ENCODE measurements around the gene CREB3L2. TPM values are rescaled to one million over a fixed set of nuclear protein-coding genes. Genes with fewer than 3 reads are reported as not detected.
A peak's percentile ranks its signal among the peaks of the same experiment; 100 is the strongest.

CREB3L2 gene
- total RNA-seq, 2 donors from 2014 or later = 41.5 to 80.1 TPM

DNA sequence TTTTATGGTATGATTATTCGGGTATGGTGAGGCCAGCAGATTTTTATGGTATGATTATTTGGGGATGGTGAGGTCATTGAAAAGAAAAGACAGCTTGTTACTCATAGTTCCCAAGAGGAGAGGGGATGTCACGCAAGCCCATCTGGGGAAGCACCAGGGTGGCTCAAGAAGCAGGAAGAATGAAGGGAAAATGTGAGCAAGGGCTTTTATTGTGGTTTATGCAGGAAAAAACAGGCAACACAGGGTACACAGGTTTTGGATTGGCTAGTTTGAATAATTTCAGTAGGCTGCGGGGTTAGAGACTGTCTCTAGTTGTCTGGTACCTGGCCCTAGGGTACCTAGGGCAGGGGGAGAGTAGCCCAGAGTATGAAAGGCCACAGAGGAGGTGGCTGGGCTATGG, 128.4 kb downstream of the CREB3L2 start:
- DNase-seq (no peak), ATAC-seq (no peak)
- intact Hi-C loops (cut with DNase I) = no loop called here

- peak; percentile 17 to 29 for ATAC-seq
- intact Hi-C loops (cut with DNase I) = no loop called here
- no peak for DNase-seq
Measured at GRCh38 chr7:137871170-137871915, 130.5 kb downstream of the CREB3L2 start.

DNA sequence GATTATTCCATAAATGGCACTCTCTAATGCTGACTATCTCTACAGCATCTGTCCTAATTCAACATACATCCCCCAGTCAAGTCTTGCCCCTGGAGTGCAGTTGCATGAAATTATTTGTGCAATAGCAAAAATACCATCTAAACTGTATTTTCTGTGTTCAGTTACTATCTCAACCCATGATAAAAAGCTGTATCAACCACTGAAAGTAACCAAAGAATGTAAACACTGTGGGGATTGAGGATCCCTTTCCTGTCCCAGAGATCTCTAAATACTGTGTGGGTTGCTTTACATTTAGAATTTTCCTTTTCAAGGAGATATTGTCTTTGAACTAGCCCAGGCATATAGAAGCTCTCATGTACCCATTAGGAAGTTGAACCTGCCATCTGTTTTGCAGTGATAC, 131.2 kb downstream of the CREB3L2 start:
- DNase-seq (no peak), ATAC-seq (no peak)
- intact Hi-C loops (cut with DNase I) = no loop called here

DNA sequence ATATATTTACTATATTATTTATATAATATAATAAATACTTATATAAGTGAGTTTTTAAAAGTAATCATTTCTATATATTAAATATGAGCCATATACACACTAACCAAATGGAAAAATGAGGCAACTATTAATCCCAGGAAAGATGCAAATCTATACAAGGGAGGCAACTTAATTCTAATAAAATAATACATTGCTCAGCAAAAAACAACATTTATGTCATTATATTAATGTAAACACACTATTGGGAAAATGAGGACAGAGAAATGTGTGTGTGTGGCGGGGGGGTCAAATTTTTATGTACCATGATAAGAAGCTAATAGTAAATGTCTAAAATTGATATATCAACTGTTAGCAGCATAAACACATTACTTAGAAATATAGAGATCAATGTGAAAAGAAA, 131.8 kb downstream of the CREB3L2 start:
- intact Hi-C loops (cut with DNase I) = no loop called here
- no peak for ATAC-seq
- no peak for DNase-seq

DNA sequence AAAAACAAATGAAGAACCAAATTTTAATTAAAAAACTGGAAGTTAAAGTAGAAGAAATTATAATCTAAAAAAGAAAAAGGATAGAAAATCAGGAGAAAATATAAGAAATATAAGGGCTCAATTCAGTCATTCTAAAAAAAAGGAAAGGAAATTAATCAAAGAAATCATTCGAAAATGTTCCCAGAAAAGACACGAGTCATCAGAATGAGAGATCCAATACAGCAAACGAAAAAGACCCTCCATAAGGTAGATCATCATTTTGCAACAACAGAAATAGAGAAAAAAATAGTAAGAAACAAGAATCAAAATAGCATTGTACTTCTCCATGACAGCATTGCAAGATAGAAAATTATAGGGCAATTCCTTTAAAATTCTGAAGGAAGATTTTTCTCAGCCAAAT, 132.6 kb downstream of the CREB3L2 start:
- ATAC-seq = no peak
- DNase-seq = no peak
- intact Hi-C loops (cut with DNase I) = no loop called here

GRCh38 chr7:137867289-137867688, 134.6 kb downstream of the CREB3L2 start:
- DNase-seq (no peak), ATAC-seq (peak; percentile 85 to 94)
- intact Hi-C loops (cut with DNase I) = no loop called here

- DNase-seq (no peak), ATAC-seq (no peak)
- intact Hi-C loops (cut with DNase I) = no loop called here
Measured at GRCh38 chr7:137865764-137866163, 136.1 kb downstream of the CREB3L2 start.

DNA sequence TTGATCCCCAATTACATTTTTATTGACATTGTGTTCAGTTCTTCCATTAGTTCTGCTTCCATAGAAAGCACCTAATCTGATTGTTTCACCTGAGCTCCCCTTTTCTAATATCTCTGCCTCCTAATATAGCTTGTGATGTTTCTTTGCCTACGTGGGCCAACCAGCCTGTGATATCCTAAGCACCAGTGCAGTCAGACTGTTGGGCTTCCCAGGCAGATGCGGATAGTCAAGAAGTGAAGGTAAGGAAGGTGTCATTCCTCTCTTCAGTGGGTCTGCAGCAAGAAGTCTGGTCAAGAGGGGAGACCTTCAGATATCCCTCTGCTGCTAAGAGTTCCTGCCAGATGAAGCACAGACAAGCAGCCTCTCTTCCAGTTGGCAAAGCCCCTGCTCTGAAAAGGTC, 138.9 kb downstream of the CREB3L2 start:
- ATAC-seq = peak in 1 of 2 donors; percentile 46
- no peak for DNase-seq
- intact Hi-C loops (cut with DNase I) = no loop called here

- DNase-seq (no peak), ATAC-seq (no peak)
- intact Hi-C loops (cut with DNase I) = no loop called here
Measured at GRCh38 chr7:137862358-137862757, 139.5 kb downstream of the CREB3L2 start.

- ATAC-seq (no peak), DNase-seq (no peak)
- intact Hi-C loops (cut with DNase I) = no loop called here
Measured at GRCh38 chr7:137860542-137860941, 141.3 kb downstream of the CREB3L2 start.

GRCh38 chr7:137853053-137853452, 148.8 kb downstream of the CREB3L2 start:
- DNase-seq = no peak
- ATAC-seq = no peak
- intact Hi-C loops (cut with DNase I) = no loop called here

DNA sequence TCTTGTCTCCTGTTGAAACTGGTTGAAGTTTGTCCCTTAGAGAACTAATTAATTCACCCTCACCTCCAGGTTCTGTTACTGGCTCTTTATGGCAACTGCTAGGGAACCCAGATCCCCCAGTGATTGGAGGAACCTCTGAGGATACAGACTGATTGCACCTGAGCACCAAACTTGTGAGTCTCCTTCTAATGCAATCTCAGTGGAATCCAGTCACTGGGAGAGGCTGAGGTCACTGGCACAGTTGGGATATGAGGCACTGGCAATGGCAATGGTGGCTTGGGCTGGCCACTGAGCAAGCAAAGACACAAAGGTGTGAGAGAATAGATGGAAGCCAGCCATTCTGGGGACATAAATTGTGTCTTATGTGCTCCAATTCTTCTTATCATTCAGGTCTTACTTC, 149.8 kb downstream of the CREB3L2 start:
- intact Hi-C loops (cut with DNase I) = no loop called here
- ATAC-seq (no peak), DNase-seq (no peak)

- DNase-seq (no peak), ATAC-seq (no peak)
- intact Hi-C loops (cut with DNase I) = no loop called here
Measured at GRCh38 chr7:137850972-137851945, 150.6 kb downstream of the CREB3L2 start.

GRCh38 chr7:137850571-137850970, 151.3 kb downstream of the CREB3L2 start:
- intact Hi-C loops (cut with DNase I) = no loop called here
- DNase-seq = no peak
- no peak for ATAC-seq

DNA sequence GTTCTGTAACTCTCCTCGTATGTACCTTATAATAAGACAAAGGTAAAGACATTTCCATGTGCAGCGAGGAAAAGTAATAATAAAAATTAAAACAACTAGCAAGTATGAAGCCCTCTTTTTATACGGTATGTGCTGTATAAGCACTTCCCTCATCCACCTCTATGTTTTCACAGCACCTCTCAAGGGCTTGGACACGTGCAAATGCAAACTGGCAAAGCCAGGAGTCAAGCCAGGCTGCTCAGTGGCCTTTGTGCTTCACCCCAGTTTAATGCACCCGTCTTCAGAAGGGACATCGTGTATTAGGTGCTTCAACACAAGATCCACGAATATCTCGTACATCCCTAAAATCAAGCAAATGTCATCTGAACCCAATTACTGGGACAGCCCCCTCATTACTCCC, 153.8 kb downstream of the CREB3L2 start:
- no peak for ATAC-seq
- intact Hi-C loops (cut with DNase I) = no loop called here
- no peak for DNase-seq

DNA sequence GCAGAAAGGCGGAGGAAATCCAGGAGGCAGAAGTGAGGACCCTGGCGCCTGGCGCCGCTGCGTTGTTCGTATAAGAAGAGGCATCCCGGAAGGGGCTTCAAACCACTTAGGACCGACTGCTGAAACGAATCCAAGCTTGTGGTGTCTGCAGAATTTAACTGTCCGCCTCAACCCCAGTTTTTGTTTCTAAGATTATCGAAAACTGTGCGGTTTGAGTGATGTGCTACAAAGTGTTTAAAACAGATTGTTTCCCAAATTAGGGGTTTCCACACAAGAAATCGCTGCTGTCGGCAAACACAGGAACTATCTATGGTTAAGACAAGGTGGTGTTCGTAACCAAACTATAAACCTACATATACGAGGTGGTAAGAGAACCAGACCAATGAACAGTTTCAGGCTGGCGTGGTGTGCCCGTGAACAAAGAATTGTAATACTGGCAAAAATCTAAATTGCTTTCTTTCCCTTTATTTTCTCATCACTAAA, 154.3 kb downstream of the CREB3L2 start:
- intact Hi-C loops (cut with DNase I) = no loop called here
- DNase-seq (no peak), ATAC-seq (no peak)

- ATAC-seq (peak; percentile 62 to 64), DNase-seq (peak; percentile 26)
- intact Hi-C loops (cut with DNase I) = no loop called here
Measured at GRCh38 chr7:137846827-137847567, 154.9 kb downstream of the CREB3L2 start, which contains the start of gene DGKI. Gene DGKI (minus strand): TSS chr7:137846974.

GRCh38 chr7:137846549-137846826, 155.4 kb downstream of the CREB3L2 start:
- intact Hi-C loops (cut with DNase I) = no loop called here
- ATAC-seq (no peak), DNase-seq (no peak)

DNA sequence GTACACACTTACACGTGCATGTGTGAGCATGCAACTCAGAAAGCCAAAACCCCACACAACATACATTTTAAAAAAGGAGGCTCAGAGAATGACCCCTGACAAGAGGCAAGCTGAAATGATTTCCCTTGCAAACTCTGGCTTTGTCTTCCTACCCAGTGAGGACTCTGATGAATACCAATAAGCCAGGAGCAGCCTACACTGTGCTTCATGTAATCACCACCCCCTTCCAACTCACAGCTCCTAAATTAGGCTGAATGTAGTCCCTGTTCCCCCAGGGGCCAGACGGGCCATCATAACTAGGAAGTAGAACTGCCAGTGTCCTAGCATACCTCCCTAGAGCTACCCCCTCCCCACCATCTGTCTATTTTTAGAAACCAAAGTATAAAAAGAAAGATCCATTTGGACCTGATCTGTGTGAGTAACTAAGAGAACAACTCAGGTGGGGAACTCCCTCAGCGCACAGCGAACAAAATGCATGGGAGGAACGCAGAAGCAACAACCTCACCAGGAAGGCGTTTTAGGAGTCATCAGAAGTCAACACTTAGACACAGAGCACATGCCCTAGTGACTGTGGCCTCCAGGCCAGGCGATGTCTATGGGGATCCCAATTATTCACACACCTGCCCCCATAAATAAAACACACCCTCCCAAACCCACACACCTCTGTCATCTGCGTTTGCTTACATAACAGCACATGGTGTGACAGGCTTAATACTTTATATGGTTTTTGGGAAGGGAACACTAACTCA, 157.0 kb downstream of the CREB3L2 start:
- ATAC-seq = no peak
- intact Hi-C loops (cut with DNase I) = no loop called here
- DNase-seq = no peak
